Caco-2 (cell line): Measurements from ENCODE around the gene SERPINH1. TPM values are rescaled to one million over a fixed set of nuclear protein-coding genes. Genes with fewer than 3 reads are reported as not detected.

Experiments
- BruUV-seq: library from RNA; stranded (reverse); fragments of 400-500 nt; replicated peaks from 2 replicates; lab custom pipeline; 2021; lab: Mats Ljungman, UMichigan
- CTCF ChIA-PET: fragments of 300-600 bp; sonication (Branson Sonifier 250); formaldehyde crosslinking; loops from one replicate; lab custom pipeline; 2022; ENCODE audit warnings: antibody characterized with exemption; lab: Charles Lee
- POLR2A ChIA-PET: fragments of 300-600 bp; sonication (Branson Sonifier 250); formaldehyde crosslinking; loops from one replicate; lab custom pipeline; 2022; ENCODE audit warnings: antibody characterized with exemption; lab: Charles Lee
- DNase-seq, 2 experiments: peaks; one replicate each; pipeline versions ENCODE4 v3.0.0 to v3.0.0-alpha.2; 2020 to 2022
- H3K27me3 ChIP-seq: replicated peaks from 2 replicates; pipeline ENCODE4 v1.6.0; 2011; ENCODE audit warnings: low read length; ENCODE audit not compliant: control insufficient read depth, insufficient read depth
- H3K36me3 ChIP-seq: 2 replicates; pipeline ENCODE4 v1.5.1; 2011; ENCODE audit warnings: low read length; ENCODE audit not compliant: control insufficient read depth, insufficient read depth
- H3K4me1 ChIP-seq: fragments of 250-450 bp; sonication (Bioruptor Pico); 2 replicates; pipeline ENCODE4 v1.5.1; 2020; ENCODE audit warnings: mild to moderate bottlenecking
- H3K4me3 ChIP-seq: 2 replicates; pipeline ENCODE4 v1.5.1; 2011; ENCODE audit warnings: low read depth, mild to moderate bottlenecking, control low read depth, low read length
- H3K9me3 ChIP-seq: fragments of 250-450 bp; sonication (Bioruptor Pico); 2 replicates; pipeline ENCODE4 v1.5.1; 2020; ENCODE audit warnings: mild to moderate bottlenecking, moderate library complexity
- H3K27ac Mint-ChIP-seq: one replicate; pipeline ENCODE4 v1.8.0; 2022; ENCODE audit warnings: mixed read lengths; ENCODE audit not compliant: unreplicated experiment
- H3K27me3 Mint-ChIP-seq: one replicate; pipeline ENCODE4 v1.8.0; 2022; ENCODE audit warnings: mixed read lengths; ENCODE audit not compliant: insufficient read depth, unreplicated experiment
- H3K36me3 Mint-ChIP-seq: one replicate; pipeline ENCODE4 v1.8.0; 2022; ENCODE audit warnings: mild to moderate bottlenecking, mixed read lengths; ENCODE audit not compliant: insufficient read depth, unreplicated experiment
- H3K4me1 Mint-ChIP-seq: one replicate; pipeline ENCODE4 v1.8.0; 2022; ENCODE audit warnings: low read depth, mixed read lengths; ENCODE audit not compliant: unreplicated experiment
- H3K4me3 Mint-ChIP-seq: one replicate; pipeline ENCODE4 v1.8.0; 2022; ENCODE audit warnings: mild to moderate bottlenecking, moderate library complexity, mixed read lengths; ENCODE audit not compliant: unreplicated experiment
- H3K9me3 Mint-ChIP-seq: one replicate; pipeline ENCODE4 v1.8.0; 2022; ENCODE audit warnings: mixed read lengths; ENCODE audit not compliant: unreplicated experiment
- intact Hi-C: fragments of 100-400 bp; cut with micrococcal nuclease; formaldehyde crosslinking; loops from one replicate; pipeline ENCODE4 v1.10.0; 2022; ENCODE audit not compliant: unreplicated experiment
- total RNA-seq: library from RNA; stranded (reverse); gene quantifications from 2 replicates; pipeline ENCODE4 v1.2.3, GENCODE V29; 2022
- TF ChIP-seq, protein P1 (sequence below), 2 experiments: fragments of 200-600 bp in 1 of 2; IDR thresholded peaks; 1 replicate in 1 of 2; 2 replicates in 1 of 2; pipeline versions ENCODE4 v1.5.1 to v1.8.0; 2011 to 2022; ENCODE audit warnings: antibody characterized with exemption in 1 of 2, control low read depth in 1 of 2, inconsistent platforms in 1 of 2, low read depth in 1 of 2, low read length in 1 of 2, mild to moderate bottlenecking in 1 of 2, moderate library complexity in 1 of 2; ENCODE audit not compliant: insufficient read depth in 1 of 2, severe bottlenecking in 1 of 2, unreplicated experiment in 1 of 2

Gene SERPINH1
- total RNA-seq, 1 experiment from 2014 or later = 481 TPM

- Mint-ChIP-seq H3K4me1 (no peaks in the 10 kb centered on the region), H3K27me3 (no peaks in the 10 kb centered on the region), H3K9me3 (no peaks in the 10 kb centered on the region), H3K27ac (no peak overlapping the region), H3K4me3 (no peak overlapping the region), H3K36me3 (no peaks in the 10 kb centered on the region)
- Histone ChIP-seq H3K9me3 (no peaks in the 10 kb centered on the region), H3K36me3 (no peaks in the 10 kb centered on the region), H3K27me3 (no peaks in the 10 kb centered on the region), H3K4me3 (no peak overlapping the region), H3K4me1 (no peaks in the 10 kb centered on the region)
- CTCF ChIA-PET = no interaction called here
- POLR2A ChIA-PET = no interaction called here
- no TSS peak for BruUV-seq
- intact Hi-C loops = no loop called here
- DNase-seq = no peak
- TF ChIP-seq, protein P1, sequence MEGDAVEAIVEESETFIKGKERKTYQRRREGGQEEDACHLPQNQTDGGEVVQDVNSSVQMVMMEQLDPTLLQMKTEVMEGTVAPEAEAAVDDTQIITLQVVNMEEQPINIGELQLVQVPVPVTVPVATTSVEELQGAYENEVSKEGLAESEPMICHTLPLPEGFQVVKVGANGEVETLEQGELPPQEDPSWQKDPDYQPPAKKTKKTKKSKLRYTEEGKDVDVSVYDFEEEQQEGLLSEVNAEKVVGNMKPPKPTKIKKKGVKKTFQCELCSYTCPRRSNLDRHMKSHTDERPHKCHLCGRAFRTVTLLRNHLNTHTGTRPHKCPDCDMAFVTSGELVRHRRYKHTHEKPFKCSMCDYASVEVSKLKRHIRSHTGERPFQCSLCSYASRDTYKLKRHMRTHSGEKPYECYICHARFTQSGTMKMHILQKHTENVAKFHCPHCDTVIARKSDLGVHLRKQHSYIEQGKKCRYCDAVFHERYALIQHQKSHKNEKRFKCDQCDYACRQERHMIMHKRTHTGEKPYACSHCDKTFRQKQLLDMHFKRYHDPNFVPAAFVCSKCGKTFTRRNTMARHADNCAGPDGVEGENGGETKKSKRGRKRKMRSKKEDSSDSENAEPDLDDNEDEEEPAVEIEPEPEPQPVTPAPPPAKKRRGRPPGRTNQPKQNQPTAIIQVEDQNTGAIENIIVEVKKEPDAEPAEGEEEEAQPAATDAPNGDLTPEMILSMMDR (IDR thresholded peaks at IDR 0.05; ENCODE audit: insufficient read depth in 1 of 2, low read depth in 1 of 2, low read length in 1 of 2, severe bottlenecking in 1 of 2, unreplicated experiment in 1 of 2) = no peak
Measured at GRCh38 chr11:75603791-75604736, 42.0 kb downstream of the SERPINH1 start.

DNA sequence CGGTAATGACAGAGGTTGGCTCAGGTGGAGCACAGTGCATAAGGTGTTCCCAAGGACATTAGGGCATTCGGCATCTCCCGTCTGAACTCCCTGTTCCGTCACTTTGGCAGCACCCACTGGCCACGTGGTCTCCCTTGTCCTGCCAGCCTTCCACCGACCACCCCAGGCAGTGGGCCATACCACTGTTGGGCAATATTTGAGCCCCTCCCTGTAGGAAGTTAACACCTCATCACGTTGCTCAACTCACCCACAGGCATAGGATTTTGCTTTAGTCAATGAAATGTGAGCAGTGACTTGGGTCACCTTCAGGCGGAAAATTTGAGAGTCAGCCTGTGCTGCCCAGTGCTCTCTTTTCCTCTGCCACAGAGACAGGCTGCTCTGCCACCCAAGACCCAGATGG is 44.0 kb downstream of the SERPINH1 start:
- no peaks in the 10 kb centered on the region for H3K36me3 Mint-ChIP-seq

DNA sequence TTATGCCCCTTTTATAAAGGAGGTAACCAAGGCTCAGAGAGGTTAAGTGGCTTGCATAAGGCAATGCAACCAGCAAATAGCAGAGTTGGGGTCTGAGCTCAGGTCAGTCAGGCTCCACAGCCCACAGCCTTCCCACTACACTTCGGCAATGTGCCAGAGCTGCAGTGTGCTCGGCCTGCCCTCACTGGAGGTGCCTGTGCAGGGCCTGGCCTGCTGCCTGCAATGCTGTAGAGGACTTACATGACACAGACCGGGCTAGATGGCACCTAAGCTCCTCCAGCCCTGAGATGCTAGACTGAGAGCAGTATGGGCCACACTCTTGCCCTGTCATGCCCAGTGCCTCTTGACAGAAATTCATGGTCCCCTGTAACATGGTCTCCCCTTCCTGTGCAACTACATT is 49.8 kb downstream of the SERPINH1 start:
- Histone ChIP-seq H3K9me3 (no peaks in the 10 kb centered on the region), H3K4me1 (no peaks in the 10 kb centered on the region), H3K4me3 (no peak overlapping the region), H3K36me3 (no peaks in the 10 kb centered on the region), H3K27me3 (no peaks in the 10 kb centered on the region)
- Mint-ChIP-seq H3K4me3 (no peak overlapping the region), H3K36me3 (no peaks in the 10 kb centered on the region), H3K4me1 (no peaks in the 10 kb centered on the region), H3K27ac (no peak overlapping the region), H3K9me3 (no peaks in the 10 kb centered on the region), H3K27me3 (no peaks in the 10 kb centered on the region)
- TF ChIP-seq, protein P1 (IDR thresholded peaks at IDR 0.05; ENCODE audit: insufficient read depth in 1 of 2, low read depth in 1 of 2, low read length in 1 of 2, severe bottlenecking in 1 of 2, unreplicated experiment in 1 of 2) = no peak
- intact Hi-C loops = no loop called here
- POLR2A ChIA-PET = no interaction called here
- no TSS peak for BruUV-seq
- no peak for DNase-seq
- CTCF ChIA-PET = interaction anchor here (1.4 kb wide), 1 partner anchor 14 kb away, joined by 7 read pairs; no protein-coding TSS in a partner anchor

More for the DNA sequence above, 44.0 kb downstream of the SERPINH1 start:
- TF ChIP-seq, protein P1 (IDR thresholded peaks at IDR 0.05; ENCODE audit: insufficient read depth in 1 of 2, low read depth in 1 of 2, low read length in 1 of 2, severe bottlenecking in 1 of 2, unreplicated experiment in 1 of 2) = no peak
- Mint-ChIP-seq H3K4me1 (no peaks in the 10 kb centered on the region), H3K9me3 (no peaks in the 10 kb centered on the region), H3K4me3 (no peak overlapping the region), H3K27ac (no peak overlapping the region), H3K27me3 (no peaks in the 10 kb centered on the region)
- BruUV-seq = no TSS peak
- H3K36me3 ChIP-seq = no peaks in the 10 kb centered on the region
- no peak overlapping the region for H3K4me3 ChIP-seq
- ChIA-PET CTCF (interaction anchor here (1.1 kb wide), 1 partner anchor 8 kb away, joined by 4 read pairs; no protein-coding TSS in a partner anchor), POLR2A (no interaction called here)
- DNase-seq = no peak
- intact Hi-C loops = no loop called here
- H3K27me3 ChIP-seq = no peaks in the 10 kb centered on the region
- no peaks in the 10 kb centered on the region for H3K9me3 ChIP-seq
- no peaks in the 10 kb centered on the region for H3K4me1 ChIP-seq
